Bone marrow (tissue), 2 donors: Measurements from ENCODE around the gene FZD1.

Experiments used
- DNase-seq, 2 donors: peaks; one replicate each; lab custom pipeline; 2025; lab: John Stamatoyannopoulos, UW

Gene FZD1

GRCh38 chr7:91264046-91264923, at the start of gene FZD1:
Gene FZD1 (plus strand): TSS chr7:91264433. CDS start chr7:91264881, 448 bp downstream.
- peak; percentile 82 to 94 for DNase-seq

GRCh38 chr7:91226411-91226810, 37.8 kb upstream of the FZD1 start:
- no peak for DNase-seq

GRCh38 chr7:91228327-91228726, 35.9 kb upstream of the FZD1 start:
- no peak for DNase-seq

DNA sequence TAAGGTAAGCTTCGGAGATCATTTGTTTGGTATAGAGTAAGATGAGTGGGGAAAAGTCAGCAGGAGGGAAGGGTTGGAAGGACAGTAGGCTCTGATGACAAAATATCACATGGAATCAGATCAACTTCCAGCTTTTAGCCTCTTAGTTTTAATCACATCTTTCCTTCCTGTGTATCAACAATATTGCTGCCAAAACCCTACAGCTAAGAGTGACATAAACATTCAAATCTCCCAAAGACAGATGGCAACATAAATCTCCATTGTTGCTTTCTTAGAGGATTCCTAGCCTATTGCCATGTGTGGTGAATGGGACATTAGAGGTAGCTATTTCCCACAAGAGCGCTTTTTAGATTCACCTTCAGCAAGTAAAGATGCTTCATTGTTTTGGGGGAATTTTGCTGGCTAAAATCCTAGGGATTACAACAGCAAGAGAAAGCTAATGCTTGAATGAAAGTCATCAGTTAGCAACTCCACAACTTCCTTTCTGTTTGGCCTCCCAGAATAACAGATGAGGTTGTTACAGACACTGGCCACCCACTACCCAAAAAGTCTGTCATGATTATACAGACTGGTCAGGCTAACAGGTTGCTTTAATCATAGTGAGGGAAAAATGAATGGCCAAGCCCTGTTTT, 35.2 kb upstream of the FZD1 start:
- no peak for DNase-seq

DNA sequence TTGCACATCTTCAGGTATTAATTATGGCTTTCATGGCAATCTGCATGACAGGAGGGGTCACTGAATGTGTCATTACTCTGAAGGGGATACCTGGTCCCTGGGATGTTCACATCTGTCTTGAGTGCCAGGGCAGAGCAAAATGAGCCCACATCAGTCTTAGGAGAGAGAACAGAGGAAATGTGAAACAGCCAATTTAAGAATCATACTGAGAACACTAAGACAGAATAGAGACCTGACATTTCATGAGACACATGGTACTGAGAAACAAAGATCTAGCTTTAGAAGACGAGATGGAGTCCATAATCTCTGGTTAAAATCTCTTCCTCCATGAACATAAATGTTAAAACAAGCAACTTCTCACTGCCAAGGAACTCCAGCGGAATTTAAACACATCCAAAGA, 34.1 kb upstream of the FZD1 start:
- DNase-seq: no peak

DNA sequence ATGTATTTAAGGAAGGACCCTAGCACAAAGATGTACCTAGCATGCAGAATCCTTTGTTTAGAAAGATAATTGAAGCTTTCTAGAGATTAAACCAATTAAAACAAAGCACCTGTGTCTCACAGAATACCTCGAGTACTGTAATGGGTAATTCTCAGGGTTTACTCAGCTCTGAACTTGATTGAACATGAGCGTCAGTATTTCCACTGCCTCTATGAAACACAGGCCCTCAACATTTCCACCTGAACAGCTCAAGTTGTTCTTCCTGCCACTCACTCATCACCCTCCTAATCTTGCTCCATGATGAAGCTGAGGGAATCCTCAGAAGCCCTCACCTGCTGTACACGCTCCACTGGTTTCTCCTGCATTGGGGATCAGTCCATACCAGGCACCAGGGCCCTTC, 33.7 kb upstream of the FZD1 start:
- no peak for DNase-seq

DNA sequence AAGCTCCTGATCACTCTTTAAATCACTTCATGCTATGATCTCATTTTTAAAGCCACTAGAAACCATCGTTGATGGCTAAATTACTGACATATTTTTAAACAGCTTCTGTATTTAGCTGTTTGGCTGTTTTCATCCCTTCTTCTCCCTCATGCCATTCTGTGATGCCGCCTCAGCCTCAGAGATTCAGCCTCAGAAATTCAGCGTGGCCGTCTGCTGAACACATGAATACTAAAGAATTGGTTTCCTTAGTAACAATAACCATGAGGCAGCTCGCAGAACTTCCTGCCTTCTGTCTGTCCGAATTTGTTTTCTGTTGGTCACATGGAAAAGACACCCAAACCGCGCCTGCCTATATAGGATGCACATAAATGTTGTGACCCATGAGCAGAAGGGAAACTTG, 31.0 kb upstream of the FZD1 start:
- no peak for DNase-seq

DNA sequence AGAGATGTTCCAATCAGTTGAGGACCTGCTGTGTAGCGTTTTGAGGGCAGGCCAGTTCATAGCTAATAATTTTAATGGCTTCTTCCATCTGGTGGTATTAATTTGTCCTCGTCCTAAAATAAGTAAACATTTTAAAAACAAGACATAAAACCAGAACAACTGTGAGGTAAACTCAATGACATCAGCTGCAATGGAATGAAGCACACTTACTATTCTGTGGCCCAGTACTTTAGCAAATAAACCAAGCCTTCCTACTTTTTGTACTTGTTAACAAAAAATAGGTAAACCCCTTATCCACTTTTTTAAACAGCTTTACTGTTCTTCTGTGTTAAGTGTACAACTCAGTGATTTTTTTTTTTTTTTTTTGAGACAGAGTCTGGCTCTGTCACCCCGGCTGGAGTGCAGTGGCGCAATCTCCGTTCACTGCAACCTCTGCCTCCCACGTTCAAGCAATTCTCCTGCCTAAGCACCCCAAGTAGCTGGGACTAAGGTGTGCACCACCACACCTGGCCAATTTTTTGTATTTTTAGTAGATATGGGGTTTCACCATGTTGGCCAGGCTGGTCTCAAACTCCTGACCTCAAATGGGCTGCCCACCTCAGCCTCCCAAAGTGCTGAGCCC, 28.9 kb upstream of the FZD1 start:
- DNase-seq: no peak

DNA sequence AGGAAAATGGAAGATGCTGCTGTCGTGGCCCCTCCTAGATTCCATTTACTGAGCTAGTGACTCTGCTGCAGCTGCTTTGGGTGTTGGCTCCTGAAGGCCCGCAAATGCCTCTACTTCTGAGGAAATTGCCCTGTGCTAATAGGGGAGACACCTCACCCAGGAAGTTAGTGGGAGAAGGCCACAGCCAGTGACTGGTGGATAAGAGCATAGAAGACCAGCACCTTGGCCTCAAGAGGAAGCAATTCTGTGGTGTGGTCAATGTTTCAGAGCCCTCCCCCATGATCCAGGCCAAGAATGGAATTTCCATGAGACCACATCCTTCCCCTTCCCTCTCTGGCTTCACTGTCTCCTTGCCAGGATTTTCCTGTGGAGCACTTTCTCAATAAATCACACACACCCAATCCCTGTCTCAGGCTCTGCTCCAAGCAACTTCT, 25.0 kb upstream of the FZD1 start:
- no peak for DNase-seq

DNA sequence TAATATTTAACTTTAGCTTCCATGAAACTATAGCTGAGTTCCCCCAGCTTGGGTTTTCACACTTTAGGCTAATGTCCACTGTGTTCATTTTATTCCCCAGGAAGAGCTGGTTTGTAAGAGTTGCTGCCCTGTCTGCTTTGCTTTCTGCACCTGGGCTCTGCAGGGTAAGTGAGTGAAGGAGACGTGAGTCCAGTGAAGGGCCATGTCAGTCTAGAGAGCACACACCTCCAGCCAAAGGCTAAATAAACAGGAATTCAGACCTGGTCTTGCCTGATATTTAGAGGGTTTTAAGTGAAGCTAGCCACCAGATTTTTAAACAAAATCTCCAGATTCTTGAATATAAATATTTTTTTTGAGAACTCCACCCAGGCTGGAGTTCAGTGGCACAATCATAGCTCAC, 24.5 kb upstream of the FZD1 start:
- no peak for DNase-seq

DNA sequence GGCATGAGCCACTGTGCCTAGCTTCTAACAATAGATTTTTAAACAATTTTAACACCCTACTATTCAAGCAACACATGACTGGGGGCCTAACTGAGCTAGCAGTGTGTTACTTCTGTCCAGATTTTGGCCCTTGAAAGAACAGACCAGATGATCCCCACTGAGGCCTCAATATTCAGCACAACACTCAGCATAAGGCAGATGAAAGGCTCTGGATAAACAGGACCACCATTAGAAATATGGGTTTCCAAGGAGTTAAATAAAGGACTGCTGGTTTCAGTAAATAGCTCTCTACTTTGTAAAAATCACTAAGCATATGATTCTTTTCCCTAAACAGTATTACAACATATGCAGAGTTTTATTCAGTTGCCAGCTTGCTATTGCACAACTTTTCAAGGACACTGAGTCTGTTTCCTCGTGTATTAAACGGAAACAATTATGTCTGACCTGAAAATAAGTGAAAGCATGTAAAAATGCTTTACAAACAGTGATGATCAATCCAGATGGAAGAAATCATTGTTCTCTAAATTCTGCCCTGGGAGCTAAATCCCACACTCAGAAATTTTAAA, 23.8 kb upstream of the FZD1 start:
- DNase-seq: no peak

DNA sequence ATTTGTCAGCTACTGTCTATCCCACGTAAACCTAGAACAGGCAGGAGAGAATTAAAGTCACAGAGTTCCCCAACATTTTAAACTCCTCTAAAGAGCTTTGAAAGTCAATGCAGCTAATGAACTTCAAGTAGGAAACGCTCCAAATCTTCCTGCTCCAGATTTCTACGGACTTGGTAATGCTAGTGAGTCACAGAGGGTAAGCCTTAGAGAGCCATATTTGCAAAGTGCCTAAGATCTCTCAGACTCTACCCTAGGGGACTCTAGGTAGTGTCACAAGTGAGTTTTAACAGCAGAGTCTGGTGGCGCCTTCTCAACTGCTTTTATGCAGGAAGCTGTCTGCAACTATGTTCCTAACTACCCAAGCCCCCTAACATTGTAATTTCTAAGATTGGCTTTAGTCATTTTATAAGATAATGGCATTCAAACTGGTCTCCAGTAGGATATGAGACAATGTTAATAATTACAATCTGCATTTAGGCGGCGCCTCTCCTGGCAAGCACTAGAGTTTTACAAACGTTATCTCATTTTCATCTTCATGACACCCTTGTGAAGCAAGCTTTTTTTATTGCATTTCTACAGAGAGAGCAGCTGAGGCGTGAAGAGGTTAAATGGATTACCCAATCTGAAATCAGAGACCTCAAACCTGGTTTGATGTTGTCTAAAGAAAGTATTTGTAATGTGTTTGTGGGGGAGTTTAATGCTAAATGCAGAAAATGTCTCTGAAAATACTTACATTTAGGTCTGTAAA, 22.0 kb upstream of the FZD1 start:
- no peak for DNase-seq

DNA sequence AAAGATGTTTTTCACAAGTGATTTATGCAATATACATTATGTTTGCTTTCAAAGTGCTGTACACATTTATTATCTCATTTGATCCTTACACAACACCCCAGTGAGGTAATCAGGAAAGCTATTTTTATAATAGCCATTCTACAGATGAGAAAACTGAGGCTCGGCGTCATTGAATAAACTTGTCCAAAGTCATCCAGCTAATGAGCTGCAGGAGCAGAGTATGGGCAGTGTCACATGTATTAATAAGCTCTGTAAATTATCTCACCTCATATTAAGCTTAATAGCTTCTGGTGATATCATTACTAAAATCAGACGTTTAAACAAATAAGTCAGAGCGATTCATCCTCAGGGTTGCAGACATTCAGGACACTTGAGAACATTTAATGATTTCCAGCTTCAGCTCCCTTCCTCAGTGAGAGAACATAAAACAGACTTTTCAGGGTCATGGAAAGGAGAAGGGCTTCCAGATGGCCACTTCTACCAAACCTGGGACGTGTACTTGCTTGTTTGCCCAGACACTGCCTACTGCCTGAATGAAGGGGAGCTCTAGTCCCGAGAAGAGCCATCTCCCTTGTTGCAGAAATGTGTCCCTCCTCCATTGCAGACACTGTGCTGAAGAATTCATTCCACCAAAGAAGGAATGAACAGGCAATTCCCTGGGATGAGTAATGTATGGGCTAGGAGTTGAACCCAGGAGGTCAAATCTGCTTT, 20.5 kb upstream of the FZD1 start:
- DNase-seq: no peak

- no peak for DNase-seq
These were observed 16.7 kb upstream of the FZD1 start for GRCh38 chr7:91247500-91247899.

DNA sequence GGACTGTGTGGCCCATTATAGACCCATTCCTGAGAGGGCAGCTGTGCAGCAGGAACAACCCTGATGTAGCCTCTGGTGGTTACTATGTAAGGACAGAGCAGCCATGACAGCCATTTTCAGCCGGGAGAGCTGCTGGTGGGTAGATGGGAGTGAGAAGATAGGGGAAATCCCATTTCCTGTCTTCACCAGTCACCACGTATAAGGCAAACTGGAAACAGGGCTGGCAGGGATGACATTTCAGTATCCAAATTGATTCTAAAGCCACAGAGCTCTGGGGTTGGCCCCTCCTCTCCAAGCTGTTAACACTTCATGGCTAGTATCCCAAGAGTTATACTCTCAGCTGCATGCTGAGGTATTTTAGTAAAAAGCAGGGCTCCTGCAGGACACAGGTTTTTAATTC, 15.2 kb upstream of the FZD1 start:
- no peak for DNase-seq

DNA sequence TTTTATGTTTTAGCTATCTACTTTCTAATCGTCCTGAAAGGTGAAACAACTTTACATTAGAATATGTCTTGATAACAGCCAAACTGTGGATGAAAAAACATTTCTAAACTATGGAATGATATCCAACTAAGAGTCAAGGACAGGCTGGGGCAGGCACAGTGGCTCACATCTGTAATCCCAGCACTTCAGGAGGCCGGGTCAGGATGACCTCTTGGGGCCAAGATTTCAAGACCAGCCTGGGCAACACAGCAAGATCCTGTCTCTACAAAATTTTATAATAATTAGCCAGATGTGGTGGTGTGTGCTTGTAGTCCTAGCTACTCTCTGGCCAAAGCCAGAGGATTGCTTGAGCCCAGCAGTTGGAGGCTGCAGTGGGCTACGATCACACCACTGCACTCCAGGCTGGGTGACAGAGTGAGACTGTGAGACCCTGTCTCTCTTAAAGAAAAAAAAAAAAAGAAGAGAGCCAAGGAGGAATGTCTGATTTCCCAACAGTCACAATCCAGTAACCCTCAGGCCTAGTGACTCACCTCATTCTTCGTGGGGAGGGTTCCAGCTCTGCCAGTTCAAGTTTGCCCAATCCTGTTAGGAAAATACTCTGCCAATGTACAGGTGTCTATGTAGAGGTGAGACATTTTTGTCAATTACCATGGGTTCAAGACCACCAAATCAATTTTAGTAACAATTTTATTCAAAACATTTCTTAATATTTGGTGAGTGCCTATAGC, 14.6 kb upstream of the FZD1 start:
- DNase-seq: no peak

DNA sequence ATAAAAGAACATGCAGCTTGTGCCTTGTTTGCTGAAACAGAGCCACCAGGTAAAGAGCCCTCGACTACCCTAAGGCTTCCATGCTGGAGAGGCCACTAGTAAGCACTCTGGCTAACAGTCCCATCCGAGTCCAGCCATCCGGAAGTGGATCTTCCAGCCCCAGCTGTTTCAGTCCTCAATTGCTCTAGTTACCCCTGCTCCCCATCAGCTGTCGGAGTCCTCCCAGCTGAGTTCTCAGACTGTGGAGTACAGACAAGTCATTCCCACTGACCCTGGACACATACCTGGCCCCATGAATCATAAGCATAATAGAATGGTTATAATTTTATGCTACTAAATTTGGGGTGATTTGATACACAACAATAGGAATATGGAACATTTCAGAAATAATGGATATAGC, 13.5 kb upstream of the FZD1 start:
- no peak for DNase-seq

- DNase-seq: no peak
These were observed 12.4 kb upstream of the FZD1 start for GRCh38 chr7:91251877-91252276.

DNA sequence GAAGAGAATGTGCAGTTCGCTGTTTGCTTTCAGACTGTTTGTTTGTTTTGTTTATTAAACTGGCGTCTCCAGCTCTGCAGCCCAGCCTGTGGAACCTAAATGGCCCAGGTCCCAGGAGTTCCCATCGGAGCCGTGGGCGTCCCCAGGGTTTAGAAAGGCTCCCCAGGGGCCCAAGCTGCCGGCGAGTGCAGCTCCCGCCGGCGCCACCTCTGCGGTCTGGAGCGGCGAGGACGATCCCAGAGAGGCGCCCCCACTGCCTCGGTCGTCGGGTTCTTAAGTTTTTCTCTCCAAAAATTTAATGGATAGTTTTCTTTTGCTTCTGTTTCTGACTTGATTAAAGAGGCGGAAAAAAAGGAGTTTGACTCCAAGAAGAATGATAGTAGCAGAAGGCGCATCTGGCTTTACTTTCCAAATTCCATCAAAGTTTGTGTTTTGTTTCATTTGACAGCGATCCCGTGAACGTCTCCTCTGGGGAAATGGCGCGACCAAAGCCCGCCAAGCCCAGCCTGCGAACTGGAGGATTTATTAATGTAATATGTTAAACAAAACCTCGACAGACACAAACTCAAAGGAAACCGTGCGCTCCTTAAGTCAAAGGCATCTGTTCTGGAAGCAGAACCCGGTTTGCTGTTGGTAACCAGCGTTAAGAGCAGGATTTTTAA, 718 bp upstream of the FZD1 start:
- no peak for DNase-seq
